Neuron (in vitro differentiated cells): ENCODE data around the gene DENND10.
A peak's percentile ranks its signal among the peaks of the same experiment; 100 is the strongest.
"Not testable (repeated sequence)": the region's sequence is repeated elsewhere in the genome, so short reads cannot be mapped to it uniquely, and the experiment has no call there.

Experiments used
- H2AFZ ChIP-seq: one replicate; pipeline ENCODE4 v1.6.1; 2013; ENCODE audit warnings: low read depth, mild to moderate bottlenecking, inconsistent platforms, low read length, moderate library complexity
- H3K27me3 ChIP-seq: one replicate; pipeline ENCODE4 v1.6.1; 2013; ENCODE audit warnings: low read length; ENCODE audit not compliant: insufficient read depth
- H3K36me3 ChIP-seq: one replicate; pipeline ENCODE4 v1.6.1; 2013; ENCODE audit warnings: low read length; ENCODE audit not compliant: insufficient read depth
- H3K4me1 ChIP-seq: one replicate; pipeline ENCODE4 v1.6.1; 2013; ENCODE audit warnings: low read length; ENCODE audit not compliant: insufficient read depth
- H3K4me3 ChIP-seq: 2 replicates; pipeline ENCODE4 v1.5.1; 2013; ENCODE audit warnings: mild to moderate bottlenecking, low read length, moderate library complexity
- H3K9me3 ChIP-seq: one replicate; pipeline ENCODE4 v1.6.1; 2013; ENCODE audit warnings: low read length

The DENND10 gene

GRCh38 chr10:119177708-119178371 is 73.9 kb downstream of the DENND10 start:
- Histone ChIP-seq H3K36me3 (peaks cover 29% of the 10 kb centered on the region), H3K9me3 (no peaks in the 10 kb centered on the region), H2AFZ (peak overlapping the region; percentile 83), H3K27me3 (no peaks in the 10 kb centered on the region), H3K4me3 (peak overlapping the region; percentile 92), H3K4me1 (peaks cover 9% of the 10 kb centered on the region)

GRCh38 chr10:119178372-119179119 is 74.6 kb downstream of the DENND10 start, which contains the start of gene PRDX3:
Gene PRDX3, minus strand, starts transcription at chr10:119178812. Its CDS starts 22 bp downstream, at chr10:119178790.
- H3K27me3 ChIP-seq = no peaks in the 10 kb centered on the region
- H3K4me1 ChIP-seq = peaks cover 9% of the 10 kb centered on the region
- H3K9me3 ChIP-seq = no peaks in the 10 kb centered on the region
- H3K36me3 ChIP-seq = peaks cover 28% of the 10 kb centered on the region
- peak within 1 kb of the TSS; percentile 92 for H3K4me3 ChIP-seq
- peak within 1 kb of the TSS; percentile 83 for H2AFZ ChIP-seq

GRCh38 chr10:119180850-119181400 is 77.0 kb downstream of the DENND10 start:
- not testable (repeated sequence) for H2AFZ ChIP-seq, H3K4me3 ChIP-seq, H3K9me3 ChIP-seq, H3K4me1 ChIP-seq, H3K27me3 ChIP-seq
- H3K36me3 ChIP-seq = peaks cover 11% of the 10 kb centered on the region

GRCh38 chr10:119183664-119184412 is 79.9 kb downstream of the DENND10 start:
- Histone ChIP-seq H3K27me3 (no peaks in the 10 kb centered on the region), H3K4me1 (peaks cover 4% of the 10 kb centered on the region), H2AFZ (no peak overlapping the region), H3K36me3 (no peaks in the 10 kb centered on the region), H3K4me3 (no peak overlapping the region), H3K9me3 (no peaks in the 10 kb centered on the region)
